HCT116 (cell line): Measurements from ENCODE around the gene TOX2. TPM values are rescaled to one million over a fixed set of nuclear protein-coding genes. Genes with fewer than 3 reads are reported as not detected.

Source experiments
- ATAC-seq: fragments of 200-7000 bp; cut with Tn5 transposase; 2 replicates; pipeline ENCODE4 v1.9.1; 2020; ENCODE audit warnings: mild to moderate bottlenecking, moderate library complexity
- BruUV-seq: library from RNA; stranded (reverse); fragments of 400-500 nt; replicated peaks from 2 replicates; lab custom pipeline; 2021; lab: Mats Ljungman, UMichigan
- CTCF ChIA-PET: fragments of 300-600 bp; sonication (Branson Sonifier 250); formaldehyde crosslinking; loops from one replicate; lab custom pipeline; 2021; ENCODE audit warnings: antibody characterized with exemption; lab: Charles Lee
- POLR2A ChIA-PET: fragments of 300-600, 350-600 bp; sonication (Branson Sonifier 250); formaldehyde crosslinking; loops from one replicate; lab custom pipeline; 2021; ENCODE audit warnings: antibody characterized with exemption; lab: Charles Lee
- RAD21 ChIA-PET, 2 experiments: fragments of 300-600 bp; sonication (Branson Sonifier 250); formaldehyde crosslinking; loops; one replicate each; lab custom pipeline; 2023; ENCODE audit warnings: low total read pairs in 2 of 2; ENCODE audit not compliant: uncharacterized antibody in 2 of 2, unreplicated experiment in 2 of 2, low non-redundant PET in 1 of 2; lab: Charles Lee
- DNase-seq: peaks from one replicate; pipeline ENCODE4 v3.0.0-alpha.2; 2010; ENCODE audit warnings: low read depth, low spot score
- H2AFZ ChIP-seq: fragments of 200-600 bp; shearing (Covaris generic), sonication (generic); 2 replicates; pipeline ENCODE4 v1.6.1; 2017; ENCODE audit warnings: low read depth, mixed run types, mixed read lengths, antibody characterized with exemption, low read length; ENCODE audit not compliant: poor library complexity, severe bottlenecking
- H3K27ac ChIP-seq: 2 replicates; pipeline ENCODE4 v1.5.1; 2012; ENCODE audit warnings: low read depth, low read length
- H3K27me3 ChIP-seq: fragments of 200-600 bp; sonication (generic); 2 replicates; pipeline ENCODE4 v1.6.1; 2016; ENCODE audit warnings: mixed run types, low read length, mixed read lengths; ENCODE audit not compliant: insufficient read depth
- H3K36me3 ChIP-seq, 2 experiments: fragments of 200-500 bp in 1 of 2; fragments of 200-600 bp in 1 of 2; sonication (Bioruptor generic) in 1 of 2; sonication (generic) in 1 of 2; 2 replicates each; pipeline versions ENCODE4 v1.5.1 to v1.6.1; 2014 to 2016; ENCODE audit warnings: low read length in 2 of 2, inconsistent platforms in 1 of 2, mixed read lengths in 1 of 2, mixed run types in 1 of 2; ENCODE audit not compliant: insufficient read depth in 2 of 2, control insufficient read depth in 1 of 2
- H3K4me1 ChIP-seq, 2 experiments: fragments of 200-600 bp in 1 of 2; sonication (generic) in 1 of 2; 2 replicates each; pipeline versions ENCODE4 v1.5.1 to v1.6.1; 2012 to 2017; ENCODE audit warnings: low read length in 2 of 2, inconsistent platforms in 1 of 2, mild to moderate bottlenecking in 1 of 2, mixed read lengths in 1 of 2, mixed run types in 1 of 2, moderate library complexity in 1 of 2; ENCODE audit not compliant: insufficient read depth in 2 of 2, control insufficient read depth in 1 of 2
- H3K4me2 ChIP-seq: fragments of 200-600 bp; sonication (generic); 2 replicates; pipeline ENCODE4 v1.6.1; 2017; ENCODE audit warnings: mixed run types, low read length, mixed read lengths
- H3K4me3 ChIP-seq, 2 experiments: fragments of 200-600 bp in 1 of 2; sonication (generic) in 1 of 2; replicated peaks in 1 of 2; 2 replicates each; pipeline ENCODE4 v1.5.1; 2011 to 2016; ENCODE audit warnings: low read length in 2 of 2, control low read depth in 1 of 2, low read depth in 1 of 2, mild to moderate bottlenecking in 1 of 2, mixed read lengths in 1 of 2, mixed run types in 1 of 2
- H3K79me2 ChIP-seq: fragments of 200-600 bp; sonication (generic); 2 replicates; pipeline ENCODE4 v1.6.1; 2017; ENCODE audit warnings: mild to moderate bottlenecking, mixed run types, low read length, moderate library complexity, mixed read lengths; ENCODE audit not compliant: insufficient read depth
- H3K9ac ChIP-seq: fragments of 200-600 bp; sonication (generic); 2 replicates; pipeline ENCODE4 v1.6.1; 2016; ENCODE audit warnings: low read length, mixed read lengths
- H3K9me2 ChIP-seq: fragments of 200-600 bp; sonication (generic), shearing (Covaris generic); 2 replicates; pipeline ENCODE4 v1.6.1; 2017; ENCODE audit warnings: mixed run types, mild to moderate bottlenecking, moderate library complexity; ENCODE audit not compliant: insufficient read depth
- H3K9me3 ChIP-seq, 2 experiments: fragments of 200-500 bp in 1 of 2; fragments of 200-600 bp in 1 of 2; sonication (Bioruptor generic) in 1 of 2; sonication (generic) in 1 of 2; 2 replicates each; pipeline ENCODE4 v1.6.1; 2014 to 2017; ENCODE audit warnings: low read length in 2 of 2, mixed read lengths in 2 of 2, inconsistent platforms in 1 of 2, low read depth in 1 of 2, mild to moderate bottlenecking in 1 of 2, mixed run types in 1 of 2, moderate library complexity in 1 of 2; ENCODE audit not compliant: control insufficient read depth in 1 of 2, insufficient read depth in 1 of 2
- H4K20me1 ChIP-seq: fragments of 200-600 bp; sonication (generic), shearing (Covaris generic); 2 replicates; pipeline ENCODE4 v1.6.1; 2017; ENCODE audit warnings: mixed run types, mild to moderate bottlenecking, moderate library complexity; ENCODE audit not compliant: insufficient read depth
- CBX3 ChIP-seq: IDR thresholded peaks from 2 replicates; pipeline ENCODE4 v1.6.1; 2012; ENCODE audit warnings: low read depth
- CEBPB ChIP-seq: IDR thresholded peaks from 2 replicates; pipeline ENCODE4 v1.6.1; 2012; ENCODE audit warnings: low read depth
- ELF1 ChIP-seq: IDR thresholded peaks from 2 replicates; pipeline ENCODE4 v1.6.1; 2012; ENCODE audit warnings: low read depth, borderline replicate concordance
- EZH2 ChIP-seq: fragments of 200-600 bp; sonication (generic); IDR thresholded peaks from 2 replicates; pipeline ENCODE4 v1.6.1; 2017; ENCODE audit warnings: antibody characterized with exemption, mixed run types
- EZH2phosphoT487 ChIP-seq: fragments of 200-600 bp; IDR thresholded peaks from 2 replicates; pipeline ENCODE4 v1.6.1; 2018; ENCODE audit warnings: antibody characterized with exemption, borderline replicate concordance
- FOSL1 ChIP-seq: IDR thresholded peaks from 2 replicates; pipeline ENCODE4 v1.6.1; 2012; ENCODE audit warnings: low read depth
- JUND ChIP-seq: IDR thresholded peaks from 2 replicates; pipeline ENCODE4 v1.6.1; 2012
- POLR2AphosphoS5 ChIP-seq: IDR thresholded peaks from 2 replicates; pipeline ENCODE4 v1.6.1; 2011; ENCODE audit warnings: mild to moderate bottlenecking, low read depth, low read length, moderate library complexity
- RAD21 ChIP-seq: IDR thresholded peaks from 2 replicates; pipeline ENCODE4 v1.6.1; 2012; ENCODE audit warnings: low read depth, mild to moderate bottlenecking
- REST ChIP-seq: IDR thresholded peaks from 2 replicates; pipeline ENCODE4 v1.6.1; 2012; ENCODE audit warnings: low read depth
- SIN3A ChIP-seq: IDR thresholded peaks from 2 replicates; pipeline ENCODE4 v1.6.1; 2012; ENCODE audit warnings: low read depth
- SP1 ChIP-seq: IDR thresholded peaks from 2 replicates; pipeline ENCODE4 v1.6.1; 2012; ENCODE audit warnings: low read depth
- SRF ChIP-seq: IDR thresholded peaks from 2 replicates; pipeline ENCODE4 v1.6.1; 2012; ENCODE audit warnings: low read depth
- TCF7L2 ChIP-seq: IDR thresholded peaks from 2 replicates; pipeline ENCODE4 v1.7.0; 2011; ENCODE audit warnings: borderline replicate concordance, inconsistent platforms; ENCODE audit not compliant: insufficient read depth, insufficient read length; ENCODE audit errors: extremely low read depth
- ZBTB33 ChIP-seq: IDR thresholded peaks from 2 replicates; pipeline ENCODE4 v1.6.1; 2011; ENCODE audit warnings: mild to moderate bottlenecking, low read length, moderate library complexity; ENCODE audit not compliant: insufficient replicate concordance; ENCODE audit errors: extremely low read depth
- ZFX ChIP-seq: fragments of 450-650 bp; IDR thresholded peaks from 2 replicates; pipeline ENCODE4 v1.6.1; 2017
- ZNF274 ChIP-seq: fragments of 200-500 bp; sonication (Bioruptor generic); IDR thresholded peaks from 2 replicates; pipeline ENCODE4 v1.6.1; 2014; ENCODE audit warnings: mild to moderate bottlenecking, low read depth, low read length, inconsistent platforms
- intact Hi-C: fragments of 100-400 bp; cut with micrococcal nuclease; formaldehyde crosslinking; loops from 2 replicates; pipeline ENCODE4 v1.10.0; 2022
- total RNA-seq: library from RNA; stranded (reverse); gene quantifications from one replicate; pipeline ENCODE4 v1.2.1, GENCODE V29; 2021; ENCODE audit not compliant: unreplicated experiment
- TF ChIP-seq, protein P1 (sequence below): IDR thresholded peaks from 2 replicates; pipeline ENCODE4 v1.6.1; 2012
- TF ChIP-seq, protein P2 (sequence below), 3 experiments: fragments of 200-600 bp in 1 of 3; sonication (generic) in 1 of 3; IDR thresholded peaks in 2 of 3; conservative IDR thresholded peaks in 1 of 3; 2 replicates each; pipeline ENCODE4 v1.5.1; 2012 to 2017; ENCODE audit warnings: low read depth in 2 of 3, low read length in 2 of 3, antibody characterized with exemption in 1 of 3, borderline replicate concordance in 1 of 3, control low read depth in 1 of 3, mild to moderate bottlenecking in 1 of 3, mixed read lengths in 1 of 3, mixed run types in 1 of 3, moderate library complexity in 1 of 3; ENCODE audit not compliant: insufficient read depth in 1 of 3
- TF ChIP-seq, protein P3 (sequence below): IDR thresholded peaks from 2 replicates; pipeline ENCODE4 v1.6.1; 2012

The TOX2 gene
- total RNA-seq, 1 experiment from 2014 or later: 39.6 TPM

GRCh38 chr20:43904827-43905177 lies 9.8 kb upstream of the TOX2 start:
- DNase-seq (no peak), ATAC-seq (no peak)
- H3K4me3 ChIP-seq: no peak overlapping the region
- intact Hi-C loops: no loop called here
- no peaks in the 10 kb centered on the region for H3K36me3 ChIP-seq
- BruUV-seq: no TSS peak
- H3K9ac ChIP-seq: no peak overlapping the region
- H3K9me2 ChIP-seq: no peaks in the 10 kb centered on the region; the same call in 1 of the 2 replicates
- RAD21 ChIA-PET: no interaction called here
- no peaks in the 10 kb centered on the region for H3K79me2 ChIP-seq
- CTCF ChIA-PET: no interaction called here
- H4K20me1 ChIP-seq: no peaks in the 10 kb centered on the region
- TF ChIP-seq, protein P1, sequence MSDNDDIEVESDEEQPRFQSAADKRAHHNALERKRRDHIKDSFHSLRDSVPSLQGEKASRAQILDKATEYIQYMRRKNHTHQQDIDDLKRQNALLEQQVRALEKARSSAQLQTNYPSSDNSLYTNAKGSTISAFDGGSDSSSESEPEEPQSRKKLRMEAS: no peak
- TF ChIP-seq JUND (no peak), ELF1 (no peak), ZNF274 (no peak), TCF7L2 (no peak), CBX3 (no peak), ZBTB33 (no peak), CEBPB (no peak), SIN3A (no peak), RAD21 (no peak), POLR2AphosphoS5 (no peak), EZH2 (no peak), ZFX (no peak), FOSL1 (no peak), EZH2phosphoT487 (no peak), SP1 (no peak), SRF (no peak), REST (no peak)
- TF ChIP-seq, protein P2, sequence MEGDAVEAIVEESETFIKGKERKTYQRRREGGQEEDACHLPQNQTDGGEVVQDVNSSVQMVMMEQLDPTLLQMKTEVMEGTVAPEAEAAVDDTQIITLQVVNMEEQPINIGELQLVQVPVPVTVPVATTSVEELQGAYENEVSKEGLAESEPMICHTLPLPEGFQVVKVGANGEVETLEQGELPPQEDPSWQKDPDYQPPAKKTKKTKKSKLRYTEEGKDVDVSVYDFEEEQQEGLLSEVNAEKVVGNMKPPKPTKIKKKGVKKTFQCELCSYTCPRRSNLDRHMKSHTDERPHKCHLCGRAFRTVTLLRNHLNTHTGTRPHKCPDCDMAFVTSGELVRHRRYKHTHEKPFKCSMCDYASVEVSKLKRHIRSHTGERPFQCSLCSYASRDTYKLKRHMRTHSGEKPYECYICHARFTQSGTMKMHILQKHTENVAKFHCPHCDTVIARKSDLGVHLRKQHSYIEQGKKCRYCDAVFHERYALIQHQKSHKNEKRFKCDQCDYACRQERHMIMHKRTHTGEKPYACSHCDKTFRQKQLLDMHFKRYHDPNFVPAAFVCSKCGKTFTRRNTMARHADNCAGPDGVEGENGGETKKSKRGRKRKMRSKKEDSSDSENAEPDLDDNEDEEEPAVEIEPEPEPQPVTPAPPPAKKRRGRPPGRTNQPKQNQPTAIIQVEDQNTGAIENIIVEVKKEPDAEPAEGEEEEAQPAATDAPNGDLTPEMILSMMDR (IDR thresholded peaks at IDR 0.05 in 2 of 3, conservative IDR thresholded peaks at IDR 0.05 in 1 of 3; ENCODE audit: borderline replicate concordance in 1 of 3, insufficient read depth in 1 of 3, low read depth in 2 of 3, low read length in 2 of 3): no peak
- TF ChIP-seq, protein P3, sequence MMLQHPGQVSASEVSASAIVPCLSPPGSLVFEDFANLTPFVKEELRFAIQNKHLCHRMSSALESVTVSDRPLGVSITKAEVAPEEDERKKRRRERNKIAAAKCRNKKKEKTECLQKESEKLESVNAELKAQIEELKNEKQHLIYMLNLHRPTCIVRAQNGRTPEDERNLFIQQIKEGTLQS: no peak
- no peak overlapping the region for H2AFZ ChIP-seq
- H3K4me1 ChIP-seq: no peaks in the 10 kb centered on the region
- peaks cover 0 to 8% of the 10 kb centered on the region in 2 experiments; a peak in 1 of 4 replicates for H3K9me3 ChIP-seq
- H3K27me3 ChIP-seq: no peaks in the 10 kb centered on the region
- no peak overlapping the region for H3K27ac ChIP-seq
- no peak overlapping the region for H3K4me2 ChIP-seq
- POLR2A ChIA-PET: no interaction called here
